Measurements from ENCODE around the gene VTN.
A peak's percentile ranks its signal among the peaks of the same experiment; 100 is the strongest.

Gene VTN

GRCh38 chr17:28317966-28318758, 51.9 kb downstream of the VTN start:
- peak; percentile 38 for DNase-seq
